Measurements from ENCODE around the gene CCL20. TPM values are rescaled to one million over a fixed set of nuclear protein-coding genes. Genes with fewer than 3 reads are reported as not detected.

Gene CCL20
- total RNA-seq, 1 experiment from 2014 or later = not detected

DNA sequence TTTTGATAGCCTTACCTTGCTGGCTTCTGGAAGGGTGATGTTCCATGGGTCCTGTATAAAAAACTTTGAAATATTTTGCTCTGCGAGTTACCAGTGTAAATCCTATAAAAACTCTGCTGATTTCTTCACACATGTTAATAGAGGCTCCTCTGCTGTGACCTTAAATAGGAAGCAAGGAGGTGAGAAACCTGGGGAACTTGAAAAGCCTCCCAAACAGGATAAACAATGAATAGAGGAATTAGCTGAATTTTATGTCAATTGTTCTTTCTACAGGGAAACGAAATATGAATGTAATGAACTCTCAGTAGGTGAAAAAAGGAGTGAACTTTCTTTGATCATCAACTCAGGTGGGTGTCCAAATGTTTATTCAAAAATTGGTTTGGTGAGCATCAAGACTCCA, 10.8 kb upstream of the CCL20 start:
- POLR2A ChIA-PET = interaction anchor here (0.7 kb wide), 1 partner anchor 248 kb away, joined by 4 read pairs; no protein-coding TSS in a partner anchor
- TF ChIP-seq, protein P1, sequence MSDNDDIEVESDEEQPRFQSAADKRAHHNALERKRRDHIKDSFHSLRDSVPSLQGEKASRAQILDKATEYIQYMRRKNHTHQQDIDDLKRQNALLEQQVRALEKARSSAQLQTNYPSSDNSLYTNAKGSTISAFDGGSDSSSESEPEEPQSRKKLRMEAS (CRISPR knock-in tag; IDR thresholded peaks at IDR 0.05) = no peak
- TF ChIP-seq MXD4 (CRISPR knock-in tag; IDR thresholded peaks at IDR 0.05; ENCODE audit: borderline replicate concordance) (no peak), ZNF423 (CRISPR knock-in tag; IDR thresholded peaks at IDR 0.05) (no peak), GRHL2 (CRISPR knock-in tag; IDR thresholded peaks at IDR 0.05; ENCODE audit: insufficient replicate concordance, severe bottlenecking) (no peak), ZNF317 (CRISPR knock-in tag; IDR thresholded peaks at IDR 0.05; ENCODE audit: borderline replicate concordance, low read depth) (no peak), JAZF1 (CRISPR knock-in tag; IDR thresholded peaks at IDR 0.05) (no peak)
- TF ChIP-seq, protein P2, sequence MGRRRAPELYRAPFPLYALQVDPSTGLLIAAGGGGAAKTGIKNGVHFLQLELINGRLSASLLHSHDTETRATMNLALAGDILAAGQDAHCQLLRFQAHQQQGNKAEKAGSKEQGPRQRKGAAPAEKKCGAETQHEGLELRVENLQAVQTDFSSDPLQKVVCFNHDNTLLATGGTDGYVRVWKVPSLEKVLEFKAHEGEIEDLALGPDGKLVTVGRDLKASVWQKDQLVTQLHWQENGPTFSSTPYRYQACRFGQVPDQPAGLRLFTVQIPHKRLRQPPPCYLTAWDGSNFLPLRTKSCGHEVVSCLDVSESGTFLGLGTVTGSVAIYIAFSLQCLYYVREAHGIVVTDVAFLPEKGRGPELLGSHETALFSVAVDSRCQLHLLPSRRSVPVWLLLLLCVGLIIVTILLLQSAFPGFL (CRISPR knock-in tag; IDR thresholded peaks at IDR 0.05; ENCODE audit: borderline replicate concordance) = no peak
- TF ChIP-seq, protein P3, sequence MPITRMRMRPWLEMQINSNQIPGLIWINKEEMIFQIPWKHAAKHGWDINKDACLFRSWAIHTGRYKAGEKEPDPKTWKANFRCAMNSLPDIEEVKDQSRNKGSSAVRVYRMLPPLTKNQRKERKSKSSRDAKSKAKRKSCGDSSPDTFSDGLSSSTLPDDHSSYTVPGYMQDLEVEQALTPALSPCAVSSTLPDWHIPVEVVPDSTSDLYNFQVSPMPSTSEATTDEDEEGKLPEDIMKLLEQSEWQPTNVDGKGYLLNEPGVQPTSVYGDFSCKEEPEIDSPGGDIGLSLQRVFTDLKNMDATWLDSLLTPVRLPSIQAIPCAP (CRISPR knock-in tag; IDR thresholded peaks at IDR 0.05) = no peak
- TF ChIP-seq, protein P4, sequence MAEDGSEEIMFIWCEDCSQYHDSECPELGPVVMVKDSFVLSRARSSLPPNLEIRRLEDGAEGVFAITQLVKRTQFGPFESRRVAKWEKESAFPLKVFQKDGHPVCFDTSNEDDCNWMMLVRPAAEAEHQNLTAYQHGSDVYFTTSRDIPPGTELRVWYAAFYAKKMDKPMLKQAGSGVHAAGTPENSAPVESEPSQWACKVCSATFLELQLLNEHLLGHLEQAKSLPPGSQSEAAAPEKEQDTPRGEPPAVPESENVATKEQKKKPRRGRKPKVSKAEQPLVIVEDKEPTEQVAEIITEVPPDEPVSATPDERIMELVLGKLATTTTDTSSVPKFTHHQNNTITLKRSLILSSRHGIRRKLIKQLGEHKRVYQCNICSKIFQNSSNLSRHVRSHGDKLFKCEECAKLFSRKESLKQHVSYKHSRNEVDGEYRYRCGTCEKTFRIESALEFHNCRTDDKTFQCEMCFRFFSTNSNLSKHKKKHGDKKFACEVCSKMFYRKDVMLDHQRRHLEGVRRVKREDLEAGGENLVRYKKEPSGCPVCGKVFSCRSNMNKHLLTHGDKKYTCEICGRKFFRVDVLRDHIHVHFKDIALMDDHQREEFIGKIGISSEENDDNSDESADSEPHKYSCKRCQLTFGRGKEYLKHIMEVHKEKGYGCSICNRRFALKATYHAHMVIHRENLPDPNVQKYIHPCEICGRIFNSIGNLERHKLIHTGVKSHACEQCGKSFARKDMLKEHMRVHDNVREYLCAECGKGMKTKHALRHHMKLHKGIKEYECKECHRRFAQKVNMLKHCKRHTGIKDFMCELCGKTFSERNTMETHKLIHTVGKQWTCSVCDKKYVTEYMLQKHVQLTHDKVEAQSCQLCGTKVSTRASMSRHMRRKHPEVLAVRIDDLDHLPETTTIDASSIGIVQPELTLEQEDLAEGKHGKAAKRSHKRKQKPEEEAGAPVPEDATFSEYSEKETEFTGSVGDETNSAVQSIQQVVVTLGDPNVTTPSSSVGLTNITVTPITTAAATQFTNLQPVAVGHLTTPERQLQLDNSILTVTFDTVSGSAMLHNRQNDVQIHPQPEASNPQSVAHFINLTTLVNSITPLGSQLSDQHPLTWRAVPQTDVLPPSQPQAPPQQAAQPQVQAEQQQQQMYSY (CRISPR knock-in tag; IDR thresholded peaks at IDR 0.05) = no peak
- Mint-ChIP-seq H3K27me3 (ENCODE audit: low read depth) (no peaks in the 10 kb centered on the region), H3K9me3 (no peaks in the 10 kb centered on the region), H3K4me1 (peaks cover 35% of the 10 kb centered on the region), H3K27ac (no peak overlapping the region), H3K36me3 (no peaks in the 10 kb centered on the region), H3K4me3 (no peak overlapping the region)
- no peak for ATAC-seq
- no peak for DNase-seq (ENCODE audit: low spot score)
- CTCF ChIA-PET = interaction anchor here (0.9 kb wide), 1 partner anchor 59 kb away, joined by 3 read pairs; no protein-coding TSS in a partner anchor

GRCh38 chr2:227804975-227805374, 8.7 kb upstream of the CCL20 start:
- H3K9me3 Mint-ChIP-seq = peaks cover 7% of the 10 kb centered on the region; the same call in 1 of the 2 replicates
- ATAC-seq (no peak), DNase-seq (ENCODE audit: low spot score) (no peak)
- POLR2A ChIA-PET = no interaction called here
- H3K27ac Mint-ChIP-seq = no peak overlapping the region
- H3K27me3 Mint-ChIP-seq (ENCODE audit: low read depth) = no peaks in the 10 kb centered on the region
- H3K4me1 Mint-ChIP-seq = peaks cover 23% of the 10 kb centered on the region
- no peaks in the 10 kb centered on the region for H3K36me3 Mint-ChIP-seq
- no peak overlapping the region for H3K4me3 Mint-ChIP-seq
- CTCF ChIA-PET = no interaction called here
- TF ChIP-seq, protein P5, sequence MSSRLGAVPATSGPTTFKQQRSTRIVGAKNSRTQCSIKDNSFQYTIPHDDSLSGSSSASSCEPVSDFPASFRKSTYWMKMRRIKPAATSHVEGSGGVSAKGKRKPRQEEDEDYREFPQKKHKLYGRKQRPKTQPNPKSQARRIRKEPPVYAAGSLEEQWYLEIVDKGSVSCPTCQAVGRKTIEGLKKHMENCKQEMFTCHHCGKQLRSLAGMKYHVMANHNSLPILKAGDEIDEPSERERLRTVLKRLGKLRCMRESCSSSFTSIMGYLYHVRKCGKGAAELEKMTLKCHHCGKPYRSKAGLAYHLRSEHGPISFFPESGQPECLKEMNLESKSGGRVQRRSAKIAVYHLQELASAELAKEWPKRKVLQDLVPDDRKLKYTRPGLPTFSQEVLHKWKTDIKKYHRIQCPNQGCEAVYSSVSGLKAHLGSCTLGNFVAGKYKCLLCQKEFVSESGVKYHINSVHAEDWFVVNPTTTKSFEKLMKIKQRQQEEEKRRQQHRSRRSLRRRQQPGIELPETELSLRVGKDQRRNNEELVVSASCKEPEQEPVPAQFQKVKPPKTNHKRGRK (CRISPR knock-in tag; IDR thresholded peaks at IDR 0.05; ENCODE audit: borderline replicate concordance) = no peak
- TF ChIP-seq FOXP1 (CRISPR knock-in tag; IDR thresholded peaks at IDR 0.05; ENCODE audit: borderline replicate concordance) = no peak

DNA sequence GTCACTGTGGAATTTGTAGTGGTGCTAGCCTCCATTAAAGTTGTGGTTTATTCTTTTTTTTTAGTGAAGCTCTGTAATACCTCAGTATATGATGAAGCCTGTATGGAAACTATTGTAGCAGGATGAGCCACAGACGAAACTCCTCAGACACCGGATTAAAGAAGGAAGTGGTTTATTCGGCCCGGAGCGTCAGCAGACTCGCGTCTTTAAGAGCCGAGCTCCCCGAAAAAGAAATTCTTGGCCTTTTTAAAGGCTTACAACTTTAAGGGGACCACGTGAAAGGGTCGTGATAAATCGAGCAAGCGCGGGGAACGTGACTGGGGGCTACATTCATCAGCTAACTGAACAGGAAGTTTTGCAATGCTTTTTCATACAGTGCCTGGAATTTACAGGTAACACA, 8.1 kb upstream of the CCL20 start:
- H3K4me3 Mint-ChIP-seq = no peak overlapping the region
- no peak overlapping the region for H3K27ac Mint-ChIP-seq
- POLR2A ChIA-PET = no interaction called here
- TF ChIP-seq, protein P6, sequence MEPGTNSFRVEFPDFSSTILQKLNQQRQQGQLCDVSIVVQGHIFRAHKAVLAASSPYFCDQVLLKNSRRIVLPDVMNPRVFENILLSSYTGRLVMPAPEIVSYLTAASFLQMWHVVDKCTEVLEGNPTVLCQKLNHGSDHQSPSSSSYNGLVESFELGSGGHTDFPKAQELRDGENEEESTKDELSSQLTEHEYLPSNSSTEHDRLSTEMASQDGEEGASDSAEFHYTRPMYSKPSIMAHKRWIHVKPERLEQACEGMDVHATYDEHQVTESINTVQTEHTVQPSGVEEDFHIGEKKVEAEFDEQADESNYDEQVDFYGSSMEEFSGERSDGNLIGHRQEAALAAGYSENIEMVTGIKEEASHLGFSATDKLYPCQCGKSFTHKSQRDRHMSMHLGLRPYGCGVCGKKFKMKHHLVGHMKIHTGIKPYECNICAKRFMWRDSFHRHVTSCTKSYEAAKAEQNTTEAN (CRISPR knock-in tag; IDR thresholded peaks at IDR 0.05) = no peak
- no peak for TF ChIP-seq RELA (CRISPR knock-in tag; IDR thresholded peaks at IDR 0.05; ENCODE audit: borderline replicate concordance)
- TF ChIP-seq, protein P4 (CRISPR knock-in tag; IDR thresholded peaks at IDR 0.05) = no peak
- no peak for TF ChIP-seq NFYB (CRISPR knock-in tag; conservative IDR thresholded peaks at IDR 0.05; ENCODE audit: low read depth)
- no peak for TF ChIP-seq JUN (CRISPR knock-in tag; IDR thresholded peaks at IDR 0.05)
- no peak for TF ChIP-seq ZNF138 (CRISPR knock-in tag; conservative IDR thresholded peaks at IDR 0.05)
- TF ChIP-seq E2F1 (CRISPR knock-in tag; IDR thresholded peaks at IDR 0.05) = no peak

More for the DNA sequence above, 8.1 kb upstream of the CCL20 start:
- H3K36me3 Mint-ChIP-seq = no peaks in the 10 kb centered on the region
- DNase-seq (ENCODE audit: low spot score) = no peak
- CTCF ChIA-PET = interaction anchor here (0.7 to 0.9 kb wide), 2 partner anchors 57 to 495 kb away, joined by 3 to 7 read pairs; no protein-coding TSS in a partner anchor
- peaks cover 7% of the 10 kb centered on the region; the same call in 1 of the 2 replicates for H3K9me3 Mint-ChIP-seq
- peaks cover 23% of the 10 kb centered on the region for H3K4me1 Mint-ChIP-seq
- no peak for ATAC-seq
- H3K27me3 Mint-ChIP-seq (ENCODE audit: low read depth) = no peaks in the 10 kb centered on the region

Measured in WTC11 (cell line).